ENCODE results near the gene NAT9.

- TF ChIP-seq CTCF (IDR thresholded peaks at IDR 0.05), result no peak
- no peak for TF ChIP-seq EZH2 (IDR thresholded peaks at IDR 0.05; ENCODE audit: borderline replicate concordance, insufficient read depth, low read depth, low read length, poor library complexity, severe bottlenecking)
Measured at GRCh38 chr17:74777901-74778515, 1.9 kb upstream of the NAT9 start.

All from B cell (primary cell).